ENCODE data around the gene SUSD4. TPM values are rescaled to one million over a fixed set of nuclear protein-coding genes. Genes with fewer than 3 reads are reported as not detected.

The SUSD4 gene
- total and polyA plus RNA-seq, 2 experiments from 2014 or later = 5.6 to 8.3 TPM

- H3K9me3 ChIP-seq (ENCODE audit: low read depth) = no peaks in the 10 kb centered on the region
- H3K79me2 ChIP-seq = no peaks in the 10 kb centered on the region
- TF ChIP-seq, protein P1, sequence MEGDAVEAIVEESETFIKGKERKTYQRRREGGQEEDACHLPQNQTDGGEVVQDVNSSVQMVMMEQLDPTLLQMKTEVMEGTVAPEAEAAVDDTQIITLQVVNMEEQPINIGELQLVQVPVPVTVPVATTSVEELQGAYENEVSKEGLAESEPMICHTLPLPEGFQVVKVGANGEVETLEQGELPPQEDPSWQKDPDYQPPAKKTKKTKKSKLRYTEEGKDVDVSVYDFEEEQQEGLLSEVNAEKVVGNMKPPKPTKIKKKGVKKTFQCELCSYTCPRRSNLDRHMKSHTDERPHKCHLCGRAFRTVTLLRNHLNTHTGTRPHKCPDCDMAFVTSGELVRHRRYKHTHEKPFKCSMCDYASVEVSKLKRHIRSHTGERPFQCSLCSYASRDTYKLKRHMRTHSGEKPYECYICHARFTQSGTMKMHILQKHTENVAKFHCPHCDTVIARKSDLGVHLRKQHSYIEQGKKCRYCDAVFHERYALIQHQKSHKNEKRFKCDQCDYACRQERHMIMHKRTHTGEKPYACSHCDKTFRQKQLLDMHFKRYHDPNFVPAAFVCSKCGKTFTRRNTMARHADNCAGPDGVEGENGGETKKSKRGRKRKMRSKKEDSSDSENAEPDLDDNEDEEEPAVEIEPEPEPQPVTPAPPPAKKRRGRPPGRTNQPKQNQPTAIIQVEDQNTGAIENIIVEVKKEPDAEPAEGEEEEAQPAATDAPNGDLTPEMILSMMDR (IDR thresholded peaks at IDR 0.05; ENCODE audit: poor library complexity) = no peak
- TF ChIP-seq EZH2phosphoT487 (IDR thresholded peaks at IDR 0.05; ENCODE audit: low read depth, severe bottlenecking, unreplicated experiment) (no peak), EZH2 (IDR thresholded peaks at IDR 0.05; ENCODE audit: borderline replicate concordance) (no peak)
- no peak for DNase-seq (ENCODE audit: low spot score)
- no peak overlapping the region for H2AFZ ChIP-seq
- no peaks in the 10 kb centered on the region for H3K9me2 ChIP-seq (replicated peaks; ENCODE audit: insufficient read depth)
- 91% methylated on average over 5 of the region's 5 CpGs for WGBS (ENCODE audit: low lambda C conversion rate, missing lambda C conversion rate)
- no peak overlapping the region for H3K27ac ChIP-seq
- H3K36me3 ChIP-seq (replicated peaks; ENCODE audit: insufficient read depth, low read depth) = no peaks in the 10 kb centered on the region
- H3K4me1 ChIP-seq (ENCODE audit: insufficient read depth) = no peaks in the 10 kb centered on the region
- H3K4me2 ChIP-seq = no peak overlapping the region
- no peaks in the 10 kb centered on the region for H4K20me1 ChIP-seq (ENCODE audit: insufficient read depth, poor library complexity, severe bottlenecking)
- no peaks in the 10 kb centered on the region for H3K27me3 ChIP-seq
- H3K4me3 ChIP-seq = no peak overlapping the region
These were observed 56.4 kb downstream of the SUSD4 start for GRCh38 chr1:223307544-223307943.

GRCh38 chr1:223304931-223305330 lies 59.0 kb downstream of the SUSD4 start:
- Histone ChIP-seq H3K79me2 (no peaks in the 10 kb centered on the region), H3K4me1 (ENCODE audit: insufficient read depth) (no peaks in the 10 kb centered on the region), H4K20me1 (ENCODE audit: insufficient read depth, poor library complexity, severe bottlenecking) (no peaks in the 10 kb centered on the region), H3K27ac (no peak overlapping the region), H3K4me2 (no peak overlapping the region), H3K36me3 (replicated peaks; ENCODE audit: insufficient read depth, low read depth) (no peaks in the 10 kb centered on the region), H3K4me3 (no peak overlapping the region), H3K9me2 (replicated peaks; ENCODE audit: insufficient read depth) (no peaks in the 10 kb centered on the region), H3K9me3 (ENCODE audit: low read depth) (no peaks in the 10 kb centered on the region), H2AFZ (no peak overlapping the region), H3K27me3 (no peaks in the 10 kb centered on the region)
- TF ChIP-seq, protein P1 (IDR thresholded peaks at IDR 0.05; ENCODE audit: poor library complexity) = no peak
- no peak for TF ChIP-seq EZH2 (IDR thresholded peaks at IDR 0.05; ENCODE audit: borderline replicate concordance)
- TF ChIP-seq EZH2phosphoT487 (IDR thresholded peaks at IDR 0.05; ENCODE audit: low read depth, severe bottlenecking, unreplicated experiment) = no peak
- DNase-seq (ENCODE audit: low spot score) = no peak
- 83% methylated on average over 1 of the region's 1 CpG for WGBS (ENCODE audit: low lambda C conversion rate, missing lambda C conversion rate)

DNA sequence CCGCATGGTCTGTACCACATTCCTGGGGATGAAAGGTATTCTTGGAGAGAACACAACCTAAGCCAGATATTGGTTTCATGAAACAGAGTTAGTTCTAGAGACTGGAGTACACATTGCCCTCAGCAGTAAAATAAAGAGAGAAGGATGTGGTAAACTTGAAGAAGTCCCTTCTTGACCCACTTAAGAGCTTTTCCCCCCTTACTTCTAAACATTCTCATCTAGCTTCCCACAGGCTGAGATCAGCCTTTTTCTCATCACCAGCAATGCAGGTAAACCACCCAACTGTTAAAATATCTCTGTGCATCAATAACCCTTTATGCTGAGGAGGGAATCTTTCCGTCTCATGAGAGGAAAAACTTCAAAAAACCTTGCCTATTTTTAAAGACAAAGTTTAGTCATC lies 62.6 kb downstream of the SUSD4 start:
- H2AFZ ChIP-seq = no peak overlapping the region

More for the DNA sequence above, 62.6 kb downstream of the SUSD4 start:
- DNase-seq (ENCODE audit: low spot score) = no peak
- Histone ChIP-seq H3K27me3 (no peaks in the 10 kb centered on the region), H3K36me3 (replicated peaks; ENCODE audit: insufficient read depth, low read depth) (no peaks in the 10 kb centered on the region), H3K27ac (no peak overlapping the region), H3K4me1 (ENCODE audit: insufficient read depth) (no peaks in the 10 kb centered on the region), H4K20me1 (ENCODE audit: insufficient read depth, poor library complexity, severe bottlenecking) (no peaks in the 10 kb centered on the region), H3K9me3 (ENCODE audit: low read depth) (no peaks in the 10 kb centered on the region), H3K4me2 (no peak overlapping the region), H3K4me3 (no peak overlapping the region), H3K79me2 (no peaks in the 10 kb centered on the region), H3K9me2 (replicated peaks; ENCODE audit: insufficient read depth) (no peaks in the 10 kb centered on the region)
- TF ChIP-seq EZH2phosphoT487 (IDR thresholded peaks at IDR 0.05; ENCODE audit: low read depth, severe bottlenecking, unreplicated experiment) (no peak), EZH2 (IDR thresholded peaks at IDR 0.05; ENCODE audit: borderline replicate concordance) (no peak)
- TF ChIP-seq, protein P1 (IDR thresholded peaks at IDR 0.05; ENCODE audit: poor library complexity) = no peak
- WGBS (ENCODE audit: low lambda C conversion rate, missing lambda C conversion rate) = 90% methylated on average over 2 of the region's 2 CpGs

Data from hepatocyte (in vitro differentiated cells).